Nucleus accumbens (tissue), 56 donors: Measurements from ENCODE around the gene EIF3M.
"Not testable (repeated sequence)": the region's sequence is repeated elsewhere in the genome, so short reads cannot be mapped to it uniquely, and the experiment has no call there.

Source experiments
- DNase-seq, 56 donors: peaks; one replicate each; lab custom pipeline; 2025; lab: John Stamatoyannopoulos, UW

Gene EIF3M

DNA sequence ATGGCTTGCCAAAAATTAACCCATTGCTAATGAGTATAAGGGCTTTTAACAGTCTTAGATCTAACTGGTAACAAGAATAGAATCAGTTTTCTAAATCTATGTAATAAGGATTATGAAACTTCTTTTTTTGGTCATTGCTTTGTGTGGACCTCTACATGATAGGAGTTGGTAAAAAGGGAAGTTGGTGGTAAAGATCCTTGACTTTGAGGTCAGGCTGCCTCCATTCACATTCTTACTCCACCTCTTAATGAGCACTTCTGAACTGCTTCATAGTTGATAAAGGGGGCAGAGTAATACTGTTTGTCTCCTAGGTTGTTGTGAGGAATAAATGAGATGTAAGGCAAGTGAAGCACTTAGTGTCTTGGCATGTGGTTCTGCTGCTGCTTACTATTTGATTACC is 10.6 kb downstream of the EIF3M start:
- DNase-seq: no peak

DNA sequence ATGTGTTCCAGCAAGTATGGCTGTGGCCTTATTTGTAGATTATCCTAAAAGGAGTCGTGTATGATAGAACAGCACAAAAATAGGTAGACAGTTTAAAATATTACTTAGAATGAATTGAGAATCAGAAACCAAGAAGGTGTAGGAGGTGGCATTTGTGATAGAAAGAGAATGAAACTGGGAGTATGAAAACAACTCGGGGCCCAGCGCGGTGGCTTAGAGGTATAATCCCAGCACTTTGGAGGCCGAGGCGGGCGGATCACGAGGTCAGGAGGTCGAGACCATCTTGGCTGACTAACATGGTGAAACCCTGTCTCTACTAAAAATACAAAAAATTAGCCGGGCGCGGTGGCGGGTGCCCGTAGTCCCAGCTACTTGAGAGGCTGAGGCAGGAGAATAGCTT is 12.5 kb downstream of the EIF3M start:
- not testable (repeated sequence) for DNase-seq

- DNase-seq: no peak
Measured at GRCh38 chr11:32597921-32598320, 14.3 kb downstream of the EIF3M start.

DNA sequence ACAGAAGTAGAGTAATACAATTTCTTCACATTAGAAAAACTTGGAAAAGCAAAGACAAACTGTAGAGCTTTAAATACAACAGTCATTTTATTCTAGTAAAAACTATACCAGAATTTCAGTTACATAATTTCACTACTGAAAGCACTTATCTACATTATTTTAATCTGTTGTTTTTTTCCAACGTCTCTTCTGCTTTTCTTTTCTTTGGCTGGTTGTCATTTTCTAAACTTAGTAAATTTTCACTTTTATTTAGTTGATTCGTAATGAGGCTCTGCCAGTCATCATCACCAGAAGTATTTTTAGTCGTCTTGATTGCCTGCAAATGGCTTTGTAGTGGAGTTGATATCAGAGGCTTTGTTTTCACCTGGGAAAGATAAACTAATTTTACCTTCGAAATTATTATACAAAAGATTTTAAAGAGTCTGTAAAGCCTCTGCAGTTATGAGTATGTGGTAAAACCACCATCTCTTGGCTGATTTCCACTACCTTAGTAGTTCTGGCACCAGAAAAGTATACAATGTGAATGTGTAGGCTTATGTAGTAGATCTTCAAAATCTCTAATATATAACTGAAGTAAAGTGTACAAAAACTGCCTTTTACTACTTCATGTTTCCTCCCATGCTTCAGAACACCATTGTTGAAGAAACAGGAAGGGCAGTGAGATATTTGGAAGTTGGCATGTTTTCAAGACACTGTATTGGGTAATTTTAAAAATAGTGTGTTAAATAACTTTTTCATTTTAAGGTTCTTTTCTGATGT is 19.2 kb downstream of the EIF3M start:
- DNase-seq: no peak

GRCh38 chr11:32606220-32606619 is 22.6 kb downstream of the EIF3M start:
- DNase-seq: no peak

DNA sequence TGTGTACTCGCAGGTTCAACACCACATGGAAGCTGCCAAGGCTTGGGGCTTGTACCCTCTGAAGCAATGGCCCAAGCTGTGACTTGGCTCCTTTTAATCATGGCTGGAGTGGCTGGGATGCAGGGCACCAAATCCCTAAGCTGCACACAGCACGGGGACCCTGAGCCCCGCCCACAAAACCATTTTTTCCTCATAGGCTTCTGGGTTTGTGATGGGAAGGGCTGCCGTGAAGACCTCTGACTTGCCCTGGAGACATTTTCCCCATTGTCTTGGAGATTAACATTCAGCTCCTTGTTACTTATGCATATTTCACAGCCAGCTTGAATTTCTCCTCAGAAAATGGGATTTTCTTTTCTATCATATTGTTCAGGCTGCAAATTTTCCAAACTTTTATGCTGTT is 25.2 kb downstream of the EIF3M start:
- not testable (repeated sequence) for DNase-seq

DNA sequence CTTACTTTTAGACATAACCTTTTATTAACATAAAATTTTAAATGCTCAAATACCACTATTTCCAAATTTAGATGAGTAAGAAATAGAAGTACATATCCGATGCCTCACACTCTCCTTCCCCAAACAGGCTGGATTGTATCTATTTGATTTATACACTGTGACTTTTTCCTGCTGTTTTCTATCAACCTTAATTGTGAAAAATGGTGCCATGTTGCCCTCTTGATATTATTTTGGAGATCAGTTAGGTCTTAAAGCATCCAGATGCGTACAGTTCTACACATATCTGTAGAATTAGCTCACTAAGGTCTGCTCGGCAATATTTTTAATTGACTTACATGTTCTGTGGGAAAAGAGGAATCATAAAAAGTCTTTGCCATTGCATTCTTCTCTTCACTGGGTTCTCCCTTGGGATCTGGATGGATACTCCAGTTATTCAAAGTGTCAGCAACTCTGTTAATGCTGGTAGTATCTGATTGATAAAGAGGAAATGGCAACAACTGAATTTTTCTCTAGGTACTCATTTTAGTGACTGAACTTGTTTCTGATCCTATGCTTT is 27.2 kb downstream of the EIF3M start:
- DNase-seq: no peak

- DNase-seq: no peak
Measured at GRCh38 chr11:32613500-32614151, 30.0 kb downstream of the EIF3M start.

DNA sequence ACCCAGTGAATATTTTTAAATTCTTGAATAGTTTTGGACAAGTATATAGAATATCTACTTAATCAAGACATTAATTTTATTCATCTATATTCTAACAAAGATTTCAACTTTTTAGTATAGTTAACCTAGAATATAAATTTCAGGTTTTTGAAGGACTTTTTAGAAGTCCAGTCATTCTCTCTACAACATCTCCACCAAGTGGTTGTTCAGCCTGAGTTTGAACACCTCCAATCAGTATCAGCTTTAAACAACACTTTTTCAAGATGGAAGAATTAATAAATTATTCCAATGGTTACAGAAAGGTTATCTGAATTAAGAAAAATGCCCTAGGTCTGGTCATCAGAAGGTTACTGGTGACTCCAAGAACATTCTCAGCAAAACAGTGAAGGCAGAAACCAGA is 31.8 kb downstream of the EIF3M start:
- no peak for DNase-seq

DNA sequence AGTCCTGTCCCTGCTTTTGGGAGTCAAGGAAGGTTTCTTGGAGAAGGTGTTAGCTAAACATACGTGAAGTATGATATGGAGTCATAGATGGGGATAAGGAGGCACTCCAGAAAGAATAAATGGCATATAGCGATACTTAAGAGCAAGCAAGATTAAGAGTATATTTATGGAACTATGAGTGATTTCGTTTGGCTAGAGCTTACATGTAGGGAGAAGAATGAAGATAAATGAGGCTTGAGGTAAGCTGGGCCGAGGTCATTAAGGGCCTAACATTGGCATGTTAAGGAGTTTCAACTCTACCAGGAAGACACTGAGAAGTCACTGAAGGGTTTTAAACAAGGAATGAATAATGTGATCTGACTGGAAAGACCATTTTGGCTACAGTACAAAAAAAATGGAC is 33.3 kb downstream of the EIF3M start:
- no peak for DNase-seq

DNA sequence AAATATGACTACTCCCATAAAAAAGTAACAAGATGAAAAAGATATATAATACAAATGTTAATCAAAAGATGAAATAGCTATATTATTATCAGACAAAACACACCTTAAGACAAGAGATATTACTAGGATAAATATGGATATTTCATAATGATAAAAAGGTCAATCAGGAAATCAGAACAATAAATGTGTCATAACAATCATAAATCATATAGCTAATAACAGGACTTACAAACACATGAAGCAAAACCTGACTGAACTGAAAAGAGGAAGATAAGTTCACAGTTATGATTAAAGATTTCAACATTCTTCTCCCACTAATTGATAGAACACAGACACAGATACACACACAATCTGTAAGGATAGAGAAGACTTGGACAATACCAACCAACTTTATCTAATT is 47.2 kb downstream of the EIF3M start:
- no peak for DNase-seq

- no peak for DNase-seq
Measured at GRCh38 chr11:32635819-32636218, 52.2 kb downstream of the EIF3M start.

DNA sequence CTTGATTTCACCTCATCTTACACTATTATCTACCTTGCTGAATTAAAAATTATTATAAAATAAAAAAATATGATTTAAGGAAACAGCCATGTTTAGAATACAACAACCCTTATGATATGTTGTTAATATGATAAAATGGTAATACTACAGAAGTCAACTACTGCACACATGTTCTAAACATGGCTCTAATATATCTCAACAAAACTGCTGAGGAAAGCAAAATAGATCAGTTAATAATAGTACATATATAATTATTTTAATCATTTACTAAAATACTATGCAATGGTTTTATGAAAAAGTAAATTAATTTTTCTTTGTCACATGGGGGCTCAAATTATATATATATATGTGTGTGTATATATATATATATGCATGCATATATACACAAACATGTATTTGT is 57.7 kb downstream of the EIF3M start:
- no peak for DNase-seq

GRCh38 chr11:32643526-32643925 is 59.9 kb downstream of the EIF3M start:
- DNase-seq: no peak
